K562 (cell line): ENCODE results near the gene ZMIZ1. TPM values are rescaled to one million over a fixed set of nuclear protein-coding genes. Genes with fewer than 3 reads are reported as not detected.

Source experiments
- BCL6 ChIP-seq: fragments of 250-450 bp; sonication (Bioruptor Pico); IDR thresholded peaks from 2 replicates; pipeline ENCODE4 v1.4.0; 2020
- CREB1 ChIP-seq, 2 experiments: sonication (generic) in 1 of 2; formaldehyde crosslinking in 1 of 2; IDR thresholded peaks; 2 replicates each; pipeline versions ENCODE4 v1.6.1 to v1.8.0; 2012 to 2022; ENCODE audit warnings: inconsistent platforms in 1 of 2, mild to moderate bottlenecking in 1 of 2, missing genetic modification reagents in 1 of 2, moderate library complexity in 1 of 2
- FOXP1 ChIP-seq: sonication (generic); formaldehyde crosslinking; IDR thresholded peaks from 2 replicates; pipeline ENCODE4 v1.8.0; 2022; ENCODE audit warnings: mild to moderate bottlenecking, missing genetic modification reagents
- KLF6 ChIP-seq: fragments of 250-450 bp; sonication (Bioruptor Pico); IDR thresholded peaks from 2 replicates; pipeline ENCODE4 v1.4.0; 2020; ENCODE audit warnings: mild to moderate bottlenecking, moderate library complexity, borderline replicate concordance
- LARP7 ChIP-seq: fragments of 450-650 bp; IDR thresholded peaks from 2 replicates; pipeline ENCODE4 v1.6.1; 2016
- MNT ChIP-seq, 2 experiments: fragments of 450-650 bp; conservative IDR thresholded peaks; 2 replicates each; pipeline ENCODE4 v1.6.1; 2017; ENCODE audit warnings: mild to moderate bottlenecking in 2 of 2, moderate library complexity in 2 of 2
- NKRF ChIP-seq: fragments of 450-650 bp; IDR thresholded peaks from 2 replicates; pipeline ENCODE4 v1.6.1; 2016; ENCODE audit warnings: borderline replicate concordance
- PHB ChIP-seq: fragments of 250-450 bp; sonication (Bioruptor Pico); IDR thresholded peaks from 2 replicates; pipeline ENCODE4 v1.5.0; 2021
- RBM15 ChIP-seq: fragments of 200-400 bp; formaldehyde crosslinking; IDR thresholded peaks from 2 replicates; pipeline ENCODE4 v1.6.1; 2018; ENCODE audit warnings: mild to moderate bottlenecking, low read length, moderate library complexity; ENCODE audit not compliant: insufficient read depth
- SRF ChIP-seq, 2 experiments: fragments of 250-450, 450-650 bp in 1 of 2; sonication (Bioruptor Pico) in 1 of 2; sonication (generic) in 1 of 2; formaldehyde crosslinking; IDR thresholded peaks; 2 replicates each; pipeline versions ENCODE4 v1.5.0 to v1.5.1; 2020 to 2022; ENCODE audit warnings: mild to moderate bottlenecking in 1 of 2, missing genetic modification reagents in 1 of 2
- THRA ChIP-seq: fragments of 450-650 bp; IDR thresholded peaks from 2 replicates; pipeline ENCODE4 v1.6.1; 2017; ENCODE audit warnings: mild to moderate bottlenecking, moderate library complexity
- ZBTB34 ChIP-seq: fragments of 250-450 bp; sonication (Bioruptor Pico); IDR thresholded peaks from 2 replicates; pipeline ENCODE4 v1.8.0; 2021; ENCODE audit warnings: mild to moderate bottlenecking, moderate library complexity
- ZNF274 ChIP-seq: IDR thresholded peaks from 2 replicates; pipeline ENCODE4 v1.6.1; 2011; ENCODE audit warnings: low read depth, mild to moderate bottlenecking, low read length, moderate library complexity, borderline replicate concordance
- ZNF316 ChIP-seq: fragments of 450-650 bp; IDR thresholded peaks from 2 replicates; pipeline ENCODE4 v1.6.1; 2016
- ZNF384 ChIP-seq: IDR thresholded peaks from 2 replicates; pipeline ENCODE4 v1.6.1; 2012; ENCODE audit warnings: low read depth, low read length, improper control_type of control experiment
- polyA plus RNA-seq, 8 experiments: library from polyadenylated mRNA; depleted of rRNA in 4 of 8; stranded (reverse) in 5 of 8; unstranded in 3 of 8; fragments of >200 nt; fragmentation: Nextera tagmentation in 2 of 8; fragmentation: Illumina TruSeq in 1 of 8; extraction: Ambion mirVana in 2 of 8; extraction: Trizol in 1 of 8; gene quantifications; 2 replicates each; pipeline versions ENCODE4 v1.2.1 to v1.2.3, GENCODE V29; 2011 to 2014; ENCODE audit warnings: inconsistent platforms in 1 of 8, missing spikeins in 1 of 8
- total RNA-seq, 7 experiments: library from RNA; depleted of rRNA in 6 of 7; stranded (reverse); fragments of >200 nt in 6 of 7; fragmentation: Illumina TruSeq in 2 of 7; extraction: Trizol in 2 of 7; gene quantifications; 2 replicates each; pipeline versions ENCODE4 v1.2.1 to v1.2.3, GENCODE V29; 2011 to 2021; ENCODE audit warnings: low replicate concordance in 1 of 7

Gene ZMIZ1
- total and polyA plus RNA-seq, 9 of the 15 experiments (the other 6 are each of a cell fraction or from before 2014, with no cell fraction given) = 1.0 to 37.3 (median 4.3) TPM

- TF ChIP-seq ZBTB34 (CRISPR knock-in tag) = no peak
- TF ChIP-seq BCL6 (CRISPR knock-in tag) = no peak
- no peak for TF ChIP-seq KLF6 (CRISPR knock-in tag)
- TF ChIP-seq MNT (conservative IDR thresholded peaks at IDR 0.05) = 0 out of 4 replicates have a peak, but pooled peaks of 1 of the 2 experiments have one; percentile 27
- no peak for TF ChIP-seq NKRF
- peak; percentile 41; the same call in 1 of the 2 replicates for TF ChIP-seq CREB1 (IDR thresholded peaks at IDR 0.05)
- no peak for TF ChIP-seq CREB1 (CRISPR knock-in tag; IDR thresholded peaks at IDR 0.05)
- TF ChIP-seq SRF (CRISPR knock-in tag; IDR thresholded peaks at IDR 0.05) = no peak
- no peak for TF ChIP-seq FOXP1 (CRISPR knock-in tag)
- no peak for TF ChIP-seq THRA
- TF ChIP-seq LARP7 = no peak
- TF ChIP-seq RBM15 = no peak
- TF ChIP-seq ZNF316 = no peak
- no peak for TF ChIP-seq ZNF384
- TF ChIP-seq PHB (CRISPR knock-in tag) = no peak
- no peak for TF ChIP-seq ZNF274
Observed at GRCh38 chr10:79195091-79195923, 126.5 kb downstream of the ZMIZ1 start (continued).
